HG03460 (cell line): Measurements from ENCODE around the gene ANO4.
"Not testable (repeated sequence)": the region's sequence is repeated elsewhere in the genome, so short reads cannot be mapped to it uniquely, and the experiment has no call there.

Source experiments
- ATAC-seq: cut with Tn5 transposase; IDR thresholded peaks from one replicate; pipeline ENCODE4 v1.9.1; 2021; ENCODE audit not compliant: unreplicated experiment

ANO4 gene

GRCh38 chr12:100987552-100988521 is 193.3 kb downstream of the ANO4 start:
- ATAC-seq, result peak; percentile 97

- ATAC-seq, result not testable (repeated sequence)
Observed at GRCh38 chr12:100989509-100989908, 194.9 kb downstream of the ANO4 start.

- no peak for ATAC-seq
Observed at GRCh38 chr12:100991102-100991501, 196.5 kb downstream of the ANO4 start.

- no peak for ATAC-seq
Observed at GRCh38 chr12:100992194-100992593, 197.6 kb downstream of the ANO4 start.

GRCh38 chr12:100993916-100994450 is 199.4 kb downstream of the ANO4 start:
- ATAC-seq, result no peak

GRCh38 chr12:100995201-100995600 is 200.6 kb downstream of the ANO4 start:
- peak; percentile 40 for ATAC-seq

- ATAC-seq, result peak; percentile 83
Observed at GRCh38 chr12:100995771-100996170, 201.2 kb downstream of the ANO4 start.

- peak; percentile 73 for ATAC-seq
Observed at GRCh38 chr12:101001669-101002068, 207.1 kb downstream of the ANO4 start.

- no peak for ATAC-seq
Observed at GRCh38 chr12:101002696-101003419, 208.3 kb downstream of the ANO4 start.

- ATAC-seq, result no peak
Observed at GRCh38 chr12:101004898-101005297, 210.3 kb downstream of the ANO4 start.

- no peak for ATAC-seq
Observed at GRCh38 chr12:101009274-101009673, 214.7 kb downstream of the ANO4 start.

GRCh38 chr12:101010896-101011295 is 216.3 kb downstream of the ANO4 start:
- ATAC-seq, result no peak

- no peak for ATAC-seq
Observed at GRCh38 chr12:101013993-101014392, 219.4 kb downstream of the ANO4 start.

GRCh38 chr12:101015044-101015443 is 220.5 kb downstream of the ANO4 start:
- ATAC-seq, result no peak

GRCh38 chr12:101018540-101018939 is 224.0 kb downstream of the ANO4 start:
- no peak for ATAC-seq

- ATAC-seq, result no peak
Observed at GRCh38 chr12:101019201-101019600, 224.6 kb downstream of the ANO4 start.

GRCh38 chr12:101019667-101020066 is 225.1 kb downstream of the ANO4 start:
- ATAC-seq, result no peak

GRCh38 chr12:101021442-101021841 is 226.9 kb downstream of the ANO4 start:
- no peak for ATAC-seq

GRCh38 chr12:101021911-101022388 is 227.4 kb downstream of the ANO4 start:
- no peak for ATAC-seq

GRCh38 chr12:101027200-101027599 is 232.6 kb downstream of the ANO4 start:
- no peak for ATAC-seq

- no peak for ATAC-seq
Observed at GRCh38 chr12:101027816-101028215, 233.2 kb downstream of the ANO4 start.
